GM12891 (cell line): ENCODE data around the gene CEP19.

Source experiments
- POLR2A ChIP-seq: IDR thresholded peaks from 2 replicates; pipeline ENCODE4 v1.6.1; 2011; ENCODE audit warnings: low read depth, low read length, control low read depth
- POLR2AphosphoS5 ChIP-seq: IDR thresholded peaks from 2 replicates; pipeline ENCODE4 v1.6.1; 2011; ENCODE audit warnings: low read depth, low read length, control low read depth
- SPI1 ChIP-seq: IDR thresholded peaks from 2 replicates; pipeline ENCODE4 v1.6.1; 2011; ENCODE audit warnings: low read depth, low read length, control low read depth
- TAF1 ChIP-seq: IDR thresholded peaks from 2 replicates; pipeline ENCODE4 v1.6.1; 2011; ENCODE audit warnings: low read depth, low read length, control low read depth

DNA sequence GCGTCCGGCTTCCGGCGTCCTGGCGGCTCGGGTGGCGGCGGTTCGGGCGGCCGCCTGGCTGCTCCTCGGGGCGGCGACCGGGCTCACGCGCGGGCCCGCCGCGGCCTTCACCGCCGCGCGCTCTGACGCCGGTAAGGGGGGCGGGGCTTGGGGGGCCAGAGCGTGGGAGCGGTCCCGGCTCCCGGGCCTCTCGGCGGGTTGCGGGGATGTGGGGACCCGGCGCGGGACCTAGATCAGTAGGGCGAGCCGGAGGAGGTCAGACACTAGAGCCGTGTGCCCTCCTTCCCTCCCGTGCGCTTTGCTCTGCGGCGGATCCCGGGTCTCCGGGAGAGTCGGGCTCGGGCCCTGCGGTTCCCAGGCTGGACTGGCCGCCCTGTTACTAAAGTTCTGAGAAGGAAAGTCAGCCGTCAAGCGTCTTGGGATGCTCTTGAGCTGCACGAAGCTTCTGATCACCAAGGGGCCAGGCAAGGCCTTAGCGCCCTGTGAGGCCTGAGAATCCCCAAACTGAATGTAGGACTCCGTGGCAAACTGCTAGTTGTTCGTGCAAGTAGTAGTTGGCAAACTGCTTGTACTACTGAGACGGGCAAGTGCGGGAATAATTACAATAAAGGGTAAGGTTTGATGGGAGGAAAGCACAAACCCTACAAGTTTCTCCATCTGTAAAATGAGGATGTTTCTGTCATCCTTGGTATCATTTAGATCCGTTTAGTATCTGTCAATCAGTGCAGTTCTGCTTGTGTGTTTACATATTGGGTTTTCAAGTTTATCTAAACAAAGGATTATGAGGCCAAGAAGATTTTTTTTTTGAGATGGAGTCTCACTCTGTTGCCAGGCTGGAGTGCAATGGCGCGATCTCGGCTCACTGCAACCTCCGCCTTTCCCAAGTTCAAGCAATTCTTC is 714 bp upstream of the CEP19 start:
- TF ChIP-seq POLR2A (no peak), POLR2AphosphoS5 (no peak), TAF1 (no peak), SPI1 (no peak)
